IMR-90 (cell line): ENCODE measurements around the gene ZKSCAN8. TPM values are rescaled to one million over a fixed set of nuclear protein-coding genes. Genes with fewer than 3 reads are reported as not detected.

ENCODE experiments used
- ATAC-seq: fragments of 200-7000 bp; cut with Tn5 transposase; 2 replicates; pipeline ENCODE4 v1.9.1; 2020; ENCODE audit warnings: low read depth, mild to moderate bottlenecking, moderate library complexity
- BruUV-seq: library from RNA; stranded (reverse); fragments of 400-500 nt; replicated peaks from 2 replicates; lab custom pipeline; 2021; lab: Mats Ljungman, UMichigan
- CTCF ChIA-PET: fragments of 300-600 bp; formaldehyde crosslinking; extraction: SDS; loops from one replicate; lab custom pipeline; 2021; ENCODE audit warnings: antibody characterized with exemption; lab: Yijun Ruan, JAX
- POLR2A ChIA-PET: fragments of 300-600 bp; sonication (Branson Sonifier 250); formaldehyde crosslinking; loops from one replicate; lab custom pipeline; 2022; ENCODE audit warnings: antibody characterized with exemption; ENCODE audit not compliant: unreplicated experiment; lab: Charles Lee
- DNase-seq: peaks from one replicate; pipeline ENCODE4 v3.0.0; 2013
- H2AFZ ChIP-seq: replicated peaks from 2 replicates; pipeline ENCODE3; 2013; ENCODE audit warnings: low read length, mild to moderate bottlenecking; ENCODE audit not compliant: poor library complexity
- H2AK5ac ChIP-seq: 2 replicates; pipeline ENCODE4 v1.6.1; 2013; ENCODE audit warnings: low read depth, low read length, inconsistent platforms
- H2AK9ac ChIP-seq: replicated peaks from 2 replicates; pipeline ENCODE3; 2013; ENCODE audit warnings: mild to moderate bottlenecking, low read depth, low read length, moderate library complexity; ENCODE audit not compliant: poor library complexity
- H2BK120ac ChIP-seq: 2 replicates; pipeline ENCODE4 v1.6.1; 2013; ENCODE audit warnings: low read depth, low read length, inconsistent platforms
- H2BK15ac ChIP-seq: 3 replicates; pipeline ENCODE4 v1.6.1; 2013; ENCODE audit warnings: low read depth, low read length, inconsistent platforms
- H2BK20ac ChIP-seq: 2 replicates; pipeline ENCODE4 v1.6.1; 2013; ENCODE audit warnings: low read depth, mild to moderate bottlenecking, inconsistent platforms, low read length, moderate library complexity
- H2BK5ac ChIP-seq: 2 replicates; pipeline ENCODE4 v1.6.1; 2013; ENCODE audit warnings: mild to moderate bottlenecking, low read depth, low read length, inconsistent platforms; ENCODE audit not compliant: poor library complexity, severe bottlenecking
- H3K14ac ChIP-seq: replicated peaks from 2 replicates; pipeline ENCODE4 v1.6.1; 2013; ENCODE audit warnings: low read depth, low read length, inconsistent platforms
- H3K18ac ChIP-seq: 2 replicates; pipeline ENCODE4 v1.6.1; 2013; ENCODE audit warnings: low read depth, low read length, control low read depth
- H3K23ac ChIP-seq: 2 replicates; pipeline ENCODE4 v1.6.1; 2013; ENCODE audit warnings: low read depth, low read length, inconsistent platforms
- H3K27ac ChIP-seq: 2 replicates; pipeline ENCODE4 v1.5.1; 2013; ENCODE audit warnings: mild to moderate bottlenecking, control low read depth, low read length; ENCODE audit not compliant: insufficient read depth
- H3K27me3 ChIP-seq: 2 replicates; pipeline ENCODE4 v1.6.1; 2013; ENCODE audit warnings: low read length; ENCODE audit not compliant: control insufficient read depth, insufficient read depth
- H3K36me3 ChIP-seq: 2 replicates; pipeline ENCODE4 v1.6.1; 2013; ENCODE audit warnings: low read length, mixed read lengths; ENCODE audit not compliant: control insufficient read depth, insufficient read depth
- H3K4ac ChIP-seq: 2 replicates; pipeline ENCODE4 v1.6.1; 2013; ENCODE audit warnings: low read depth, low read length, inconsistent platforms
- H3K4me1 ChIP-seq: 2 replicates; pipeline ENCODE4 v1.6.1; 2013; ENCODE audit warnings: low read length, mixed read lengths; ENCODE audit not compliant: control insufficient read depth, insufficient read depth
- H3K4me2 ChIP-seq: 2 replicates; pipeline ENCODE4 v1.6.1; 2013; ENCODE audit warnings: low read depth, mild to moderate bottlenecking, control low read depth, low read length, moderate library complexity
- H3K4me3 ChIP-seq: 2 replicates; pipeline ENCODE4 v1.5.1; 2013; ENCODE audit warnings: low read depth, mild to moderate bottlenecking, control low read depth, low read length, moderate library complexity; ENCODE audit not compliant: insufficient read depth
- H3K56ac ChIP-seq: 2 replicates; pipeline ENCODE4 v1.6.1; 2013; ENCODE audit warnings: low read length, inconsistent platforms; ENCODE audit not compliant: insufficient read depth; ENCODE audit errors: extremely low read depth
- H3K79me1 ChIP-seq, 2 experiments: 2 replicates each; pipeline ENCODE4 v1.6.1; 2013; ENCODE audit warnings: low read length in 2 of 2, inconsistent platforms in 1 of 2, low read depth in 1 of 2
- H3K9ac ChIP-seq: 2 replicates; pipeline ENCODE4 v1.6.1; 2013; ENCODE audit warnings: low read depth, low read length, control low read depth
- H3K9me1 ChIP-seq: 2 replicates; pipeline ENCODE4 v1.6.1; 2013; ENCODE audit warnings: low read length, inconsistent platforms; ENCODE audit not compliant: insufficient read depth
- H3K9me3 ChIP-seq: 2 replicates; pipeline ENCODE4 v1.6.1; 2013; ENCODE audit warnings: low read length; ENCODE audit not compliant: control insufficient read depth, insufficient read depth
- H4K20me1 ChIP-seq: 2 replicates; pipeline ENCODE4 v1.6.1; 2013; ENCODE audit warnings: low read length, inconsistent platforms; ENCODE audit not compliant: insufficient read depth
- H4K5ac ChIP-seq: 2 replicates; pipeline ENCODE4 v1.6.1; 2013; ENCODE audit warnings: mild to moderate bottlenecking, low read depth, low read length, control low read depth
- H4K8ac ChIP-seq, 2 experiments: 2 replicates each; pipeline ENCODE4 v1.6.1; 2013; ENCODE audit warnings: low read depth in 2 of 2, low read length in 2 of 2, control low read depth in 1 of 2, inconsistent platforms in 1 of 2
- H4K91ac ChIP-seq: 2 replicates; pipeline ENCODE4 v1.6.1; 2013; ENCODE audit warnings: low read depth, low read length, inconsistent platforms; ENCODE audit not compliant: insufficient read depth
- BHLHE40 ChIP-seq: fragments of 150-350 bp; IDR thresholded peaks from 2 replicates; pipeline ENCODE4 v1.6.1; 2016; ENCODE audit warnings: mild to moderate bottlenecking, low read depth, low read length
- CEBPB ChIP-seq: IDR thresholded peaks from 2 replicates; pipeline ENCODE4 v1.6.1; 2012; ENCODE audit warnings: low read depth, low read length, improper control_type of control experiment
- CTCF ChIP-seq: conservative IDR thresholded peaks from 2 replicates; pipeline ENCODE4 v1.5.1; 2012; ENCODE audit warnings: mild to moderate bottlenecking, low read depth, low read length, improper control_type of control experiment
- ELK1 ChIP-seq: fragments of 150-350 bp; IDR thresholded peaks from 2 replicates; pipeline ENCODE4 v1.6.1; 2016; ENCODE audit warnings: low read depth, mild to moderate bottlenecking, low read length, moderate library complexity, borderline replicate concordance
- FOS ChIP-seq: fragments of 150-350 bp; IDR thresholded peaks from 2 replicates; pipeline ENCODE4 v1.6.1; 2016; ENCODE audit warnings: low read depth, low read length
- MAFK ChIP-seq: IDR thresholded peaks from 2 replicates; pipeline ENCODE4 v1.6.1; 2012; ENCODE audit warnings: low read depth, low read length, improper control_type of control experiment
- MXI1 ChIP-seq: IDR thresholded peaks from 2 replicates; pipeline ENCODE4 v1.6.1; 2012; ENCODE audit warnings: low read depth, mild to moderate bottlenecking, low read length, moderate library complexity, borderline replicate concordance
- NFE2L2 ChIP-seq: fragments of 150-350 bp; IDR thresholded peaks from 2 replicates; pipeline ENCODE4 v1.6.1; 2016; ENCODE audit warnings: low read depth, mild to moderate bottlenecking, low read length
- POLR2A ChIP-seq: IDR thresholded peaks from 2 replicates; pipeline ENCODE4 v1.6.1; 2012; ENCODE audit warnings: mild to moderate bottlenecking, low read depth, low read length
- RAD21 ChIP-seq: IDR thresholded peaks from 2 replicates; pipeline ENCODE4 v1.6.1; 2012; ENCODE audit warnings: low read length, improper control_type of control experiment
- RCOR1 ChIP-seq: IDR thresholded peaks from 2 replicates; pipeline ENCODE4 v1.6.1; 2012; ENCODE audit warnings: mild to moderate bottlenecking, low read length, improper control_type of control experiment; ENCODE audit not compliant: insufficient replicate concordance
- RFX5 ChIP-seq: IDR thresholded peaks from 2 replicates; pipeline ENCODE4 v1.8.0; 2012; ENCODE audit warnings: low read depth, mild to moderate bottlenecking, low read length, moderate library complexity
- WGBS, 2 experiments: methylation state at CpG; one replicate each; pipeline versions ENCODE4 v1.1.5 to v1.1.7; 2013; ENCODE audit warnings: missing lambda C conversion rate in 2 of 2; ENCODE audit not compliant: insufficient read length in 1 of 2; ENCODE audit errors: extremely low coverage in 2 of 2; 5-methylcytosine and 5-hydroxymethylcytosine counted together
- dilution Hi-C: fragments of 300-500 bp; cut with HindIII; formaldehyde crosslinking; loops from one replicate; pipeline ENCODE4 v1.14.3; 2018; ENCODE audit warnings: low sequenced_read_pairs; ENCODE audit not compliant: unreplicated experiment
- in situ Hi-C: fragments of 300-500 bp; cut with MboI; formaldehyde crosslinking; loops from 3 replicates; pipeline ENCODE4 v1.14.3; 2019; ENCODE audit warnings: low sequenced_read_pairs, inconsistent platforms, mixed read lengths
- intact Hi-C: fragments of 100-400 bp; cut with micrococcal nuclease; formaldehyde crosslinking; loops from 2 replicates; pipeline ENCODE4 v1.10.0; 2022
- polyA plus RNA-seq, 3 experiments: library from polyadenylated mRNA; depleted of rRNA; stranded (reverse); fragments of >200 nt; gene quantifications; 2 replicates each; pipeline ENCODE4 v1.2.3, GENCODE V29; 2012; ENCODE audit warnings: low replicate concordance in 1 of 3
- total RNA-seq: library from RNA; depleted of rRNA; stranded (reverse); fragments of >200 nt; gene quantifications from 2 replicates; pipeline ENCODE4 v1.2.3, GENCODE V29; 2012

Gene ZKSCAN8
- total and polyA plus RNA-seq, 2 of the 4 experiments (the other 2 are of a cell fraction) = 8.3 to 22.8 TPM

- Histone ChIP-seq H3K9me1 (no peaks in the 10 kb centered on the region), H2AFZ (peak overlapping the region; percentile 89), H3K9ac (no peak overlapping the region), H4K8ac (no peak overlapping the region), H2AK9ac (peak overlapping the region; percentile 42), H3K79me1 (no peaks in the 10 kb centered on the region), H3K9me3 (peaks cover 3% of the 10 kb centered on the region), H3K27me3 (peaks cover 39% of the 10 kb centered on the region), H2BK20ac (no peak overlapping the region), H3K56ac (no peak overlapping the region), H3K36me3 (no peaks in the 10 kb centered on the region), H3K27ac (no peak overlapping the region), H2BK120ac (no peak overlapping the region), H3K4me2 (peak overlapping the region; percentile 89), H3K18ac (no peak overlapping the region), H2BK5ac (no peak overlapping the region), H4K91ac (no peak overlapping the region), H3K4me1 (no peaks in the 10 kb centered on the region), H2BK15ac (no peak overlapping the region), H3K14ac (no peak overlapping the region; the same call in 1 of the 2 replicates), H3K4me3 (peak overlapping the region; percentile 48), H4K20me1 (no peaks in the 10 kb centered on the region), H3K23ac (peak overlapping the region; percentile 54; the same call in 1 of the 2 replicates), H2AK5ac (no peak overlapping the region), H3K4ac (no peak overlapping the region), H4K5ac (no peak overlapping the region)
- dilution Hi-C loops = no loop called here
- in situ Hi-C loops = no loop called here
- no peak for DNase-seq
- no TSS peak for BruUV-seq
- ChIA-PET CTCF (no interaction called here), POLR2A (interaction anchor here (0.5 to 0.9 kb wide), 2 partner anchors 10 to 16 kb away, joined by 3 to 5 read pairs; no protein-coding TSS in a partner anchor)
- intact Hi-C loops = loop anchor here (5.0 kb wide), 1 partner anchor 46 kb away; no protein-coding TSS in a partner anchor
- TF ChIP-seq CTCF (no peak), BHLHE40 (no peak), RAD21 (no peak), MXI1 (no peak), POLR2A (no peak), RCOR1 (no peak), CEBPB (no peak), NFE2L2 (no peak), MAFK (no peak), ELK1 (no peak), FOS (no peak), RFX5 (no peak)
- 0% methylated on average over 5 of the region's 23 CpGs; no CpG with 5 or more reads in 1 of the 2 experiments for WGBS, 2 experiments
- ATAC-seq = peak; percentile 2; the same call in 1 of the 2 replicates
These were observed 66.5 kb downstream of the ZKSCAN8 start for GRCh38 chr6:28208111-28208659.
